ENCODE measurements around the gene RBM7. TPM values are rescaled to one million over a fixed set of nuclear protein-coding genes. Genes with fewer than 3 reads are reported as not detected.

RBM7 gene
- total RNA-seq, 2 experiments from 2014 or later = 51.4 to 52.6 TPM

- DNase-seq (no peak), ATAC-seq (no peak)
- no peak for TF ChIP-seq CTCF (IDR thresholded peaks at IDR 0.05)
- Mint-ChIP-seq H3K27ac (no peak overlapping the region), H3K27me3 (no peaks in the 10 kb centered on the region), H3K4me1 (ENCODE audit: low read depth) (peaks cover 3% of the 10 kb centered on the region), H3K9me3 (no peaks in the 10 kb centered on the region), H3K4me3 (no peak overlapping the region), H3K36me3 (ENCODE audit: low read depth) (peaks cover 33% of the 10 kb centered on the region)
- CTCF ChIA-PET = no interaction called here
- POLR2A ChIA-PET = interaction anchor here (1.3 kb wide), 1 partner anchor 11 kb away, joined by 3 read pairs; no protein-coding TSS in a partner anchor
- intact Hi-C loops (cut with micrococcal nuclease) = no loop called here
These were observed 49.4 kb downstream of the RBM7 start for GRCh38 chr11:114449845-114450244.

DNA sequence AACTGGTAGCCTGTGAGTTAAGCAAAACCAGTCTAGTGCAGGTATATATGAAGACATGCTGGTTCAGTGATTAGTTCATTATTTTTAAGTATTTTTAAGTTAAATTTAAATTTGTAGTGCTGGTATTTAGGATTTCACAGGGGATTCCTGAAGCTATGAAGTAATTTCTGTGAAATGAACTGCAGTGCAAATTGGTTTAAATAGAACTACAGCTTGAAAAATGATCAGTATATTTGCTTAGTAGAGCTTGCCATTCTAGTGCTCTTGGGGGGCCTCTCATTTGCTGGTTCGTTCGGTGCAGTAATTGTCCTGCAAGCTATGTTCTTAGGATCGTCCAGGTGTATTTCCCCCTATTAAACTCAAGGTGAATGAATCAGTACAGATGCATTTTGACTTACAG, 51.9 kb downstream of the RBM7 start:
- no peaks in the 10 kb centered on the region for H3K4me1 Mint-ChIP-seq (ENCODE audit: low read depth)
- ATAC-seq (no peak), DNase-seq (no peak)
- ChIA-PET CTCF (interaction anchor here (1.0 kb wide), 1 partner anchor 10 kb away, joined by 3 read pairs; no protein-coding TSS in a partner anchor), POLR2A (no interaction called here)
- no peaks in the 10 kb centered on the region for H3K9me3 Mint-ChIP-seq
- H3K4me3 Mint-ChIP-seq = no peak overlapping the region
- no peak overlapping the region for H3K27ac Mint-ChIP-seq
- H3K36me3 Mint-ChIP-seq (ENCODE audit: low read depth) = peaks cover 23% of the 10 kb centered on the region
- intact Hi-C loops (cut with micrococcal nuclease) = no loop called here
- TF ChIP-seq CTCF (IDR thresholded peaks at IDR 0.05) = no peak
- H3K27me3 Mint-ChIP-seq = no peaks in the 10 kb centered on the region

Other genes starting within 250 kb of the RBM7 start
- not detected for gene NNMT, start 104.3 kb upstream of the RBM7 start, total RNA-seq
- 1 to 10 TPM; 6.4 to 6.6 TPM for gene C11orf71, start 155 bp upstream of the RBM7 start, total RNA-seq
- 10 to 100 TPM; 61.7 to 64.8 TPM for gene REXO2, start 38.8 kb downstream of the RBM7 start, total RNA-seq
- gene NXPE1, start 159.2 kb downstream of the RBM7 start, total RNA-seq = not detected
- gene NXPE4, start 195.1 kb downstream of the RBM7 start, total RNA-seq = not detected

All from activated CD8-positive, alpha-beta T cell treated with anti-CD3 and anti-CD28 coated beads for 36 hours (primary cell).